T-helper 2 cell treated with Interferon-gamma antibody and Interleukin-4, amounts not matched to agents 5 μg/mL and 100 μg/mL, for 36 hours (primary cell): ENCODE results near the gene RAD51AP1.

ENCODE experiments used
- DNase-seq: peaks from one replicate; pipeline ENCODE4 v3.0.0; 2021; ENCODE audit warnings: low spot score
- H3K27ac Mint-ChIP-seq: one replicate; pipeline ENCODE4 v1.8.0; 2021; ENCODE audit warnings: mild to moderate bottlenecking, mixed read lengths
- H3K27me3 Mint-ChIP-seq: one replicate; pipeline ENCODE4 v1.8.0; 2021; ENCODE audit warnings: low read depth, mixed read lengths
- H3K36me3 Mint-ChIP-seq: one replicate; pipeline ENCODE4 v1.8.0; 2021; ENCODE audit warnings: low read depth, mixed read lengths
- H3K4me1 Mint-ChIP-seq: one replicate; pipeline ENCODE4 v1.8.0; 2021; ENCODE audit warnings: low read depth, mixed read lengths
- H3K4me3 Mint-ChIP-seq: one replicate; pipeline ENCODE4 v1.8.0; 2022; ENCODE audit warnings: mild to moderate bottlenecking, moderate library complexity, mixed read lengths
- H3K9me3 Mint-ChIP-seq: one replicate; pipeline ENCODE4 v1.8.0; 2021; ENCODE audit warnings: mixed read lengths

Gene RAD51AP1

GRCh38 chr12:4530160-4530559 lies 8.5 kb upstream of the RAD51AP1 start:
- no peak for DNase-seq
- Mint-ChIP-seq H3K4me1 (peaks cover 3% of the 10 kb centered on the region), H3K4me3 (no peak overlapping the region), H3K9me3 (no peaks in the 10 kb centered on the region), H3K36me3 (peaks cover 12% of the 10 kb centered on the region), H3K27ac (no peak overlapping the region), H3K27me3 (no peaks in the 10 kb centered on the region)

DNA sequence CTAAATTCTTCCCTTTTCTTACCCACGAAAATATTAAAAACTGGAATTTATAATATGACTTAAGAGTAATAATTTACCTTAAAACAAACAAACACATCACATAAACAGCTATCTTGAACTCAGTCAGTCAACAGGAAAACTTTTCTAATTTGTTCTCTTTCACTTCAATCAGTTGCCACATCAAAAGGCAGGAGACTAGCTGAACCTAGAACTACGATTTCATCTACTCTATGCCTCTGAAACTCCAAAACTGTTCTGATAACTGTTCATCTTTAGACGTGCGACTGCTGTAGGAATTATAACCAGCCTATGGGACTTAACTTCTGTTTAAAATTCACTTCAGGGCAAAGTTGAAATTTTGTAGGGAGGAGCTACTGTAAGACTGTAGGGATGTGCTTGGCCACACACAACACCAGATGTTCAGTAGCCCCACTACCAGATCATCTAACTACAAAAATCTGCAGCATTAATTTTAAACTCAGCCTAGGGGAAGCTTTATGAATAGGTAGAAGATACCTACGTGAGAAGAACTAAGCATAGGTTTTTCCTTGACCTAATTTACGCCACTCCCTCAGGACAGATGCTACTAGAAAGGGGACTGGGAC lies 7.6 kb upstream of the RAD51AP1 start:
- Mint-ChIP-seq H3K4me3 (no peak overlapping the region), H3K27me3 (no peaks in the 10 kb centered on the region), H3K4me1 (peaks cover 3% of the 10 kb centered on the region), H3K9me3 (no peaks in the 10 kb centered on the region), H3K27ac (peak overlapping the region; percentile 68), H3K36me3 (peaks cover 12% of the 10 kb centered on the region)
- DNase-seq = no peak

DNA sequence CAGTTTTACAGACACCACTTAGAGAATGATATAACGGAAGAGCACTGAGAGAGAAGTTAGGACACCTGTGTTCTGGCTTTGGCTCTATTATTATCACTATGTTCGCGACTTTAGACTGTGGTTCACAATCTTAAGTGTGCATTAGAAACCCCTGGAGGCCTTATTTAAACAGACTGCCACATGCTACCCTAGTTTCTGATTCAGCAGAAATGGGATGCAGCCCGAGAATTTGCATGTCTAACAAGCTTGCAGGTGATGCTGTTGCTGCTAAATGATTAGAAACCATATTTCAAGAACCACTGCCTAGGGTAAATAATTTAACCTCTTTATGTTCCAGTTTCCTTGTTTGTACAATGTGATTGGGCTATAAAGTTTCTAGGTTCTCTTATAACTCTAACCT lies 3.6 kb upstream of the RAD51AP1 start:
- Mint-ChIP-seq H3K27ac (no peak overlapping the region), H3K4me1 (peaks cover 22% of the 10 kb centered on the region), H3K9me3 (no peaks in the 10 kb centered on the region), H3K36me3 (peaks cover 7% of the 10 kb centered on the region), H3K4me3 (no peak overlapping the region), H3K27me3 (no peaks in the 10 kb centered on the region)
- DNase-seq = no peak

GRCh38 chr12:4535871-4536270 lies 2.8 kb upstream of the RAD51AP1 start:
- H3K27ac Mint-ChIP-seq = no peak overlapping the region
- no peak overlapping the region for H3K4me3 Mint-ChIP-seq
- no peaks in the 10 kb centered on the region for H3K9me3 Mint-ChIP-seq
- no peaks in the 10 kb centered on the region for H3K27me3 Mint-ChIP-seq
- DNase-seq = no peak
- peaks cover 22% of the 10 kb centered on the region for H3K4me1 Mint-ChIP-seq
- peaks cover 5% of the 10 kb centered on the region for H3K36me3 Mint-ChIP-seq

- H3K36me3 Mint-ChIP-seq = peaks cover 14% of the 10 kb centered on the region
- H3K4me3 Mint-ChIP-seq = peak overlapping the region; percentile 96
- H3K4me1 Mint-ChIP-seq = peaks cover 33% of the 10 kb centered on the region
- no peaks in the 10 kb centered on the region for H3K9me3 Mint-ChIP-seq
- no peaks in the 10 kb centered on the region for H3K27me3 Mint-ChIP-seq
- DNase-seq = no peak
- H3K27ac Mint-ChIP-seq = peak overlapping the region; percentile 95
These were observed 629 bp downstream of the RAD51AP1 start for GRCh38 chr12:4539167-4539870.

- peak overlapping the region; percentile 96 for H3K4me3 Mint-ChIP-seq
- no peaks in the 10 kb centered on the region for H3K9me3 Mint-ChIP-seq
- H3K36me3 Mint-ChIP-seq = peaks cover 19% of the 10 kb centered on the region
- peak overlapping the region; percentile 95 for H3K27ac Mint-ChIP-seq
- no peaks in the 10 kb centered on the region for H3K27me3 Mint-ChIP-seq
- no peak for DNase-seq
- peaks cover 34% of the 10 kb centered on the region for H3K4me1 Mint-ChIP-seq
These were observed 1.5 kb downstream of the RAD51AP1 start for GRCh38 chr12:4540170-4540569.

DNA sequence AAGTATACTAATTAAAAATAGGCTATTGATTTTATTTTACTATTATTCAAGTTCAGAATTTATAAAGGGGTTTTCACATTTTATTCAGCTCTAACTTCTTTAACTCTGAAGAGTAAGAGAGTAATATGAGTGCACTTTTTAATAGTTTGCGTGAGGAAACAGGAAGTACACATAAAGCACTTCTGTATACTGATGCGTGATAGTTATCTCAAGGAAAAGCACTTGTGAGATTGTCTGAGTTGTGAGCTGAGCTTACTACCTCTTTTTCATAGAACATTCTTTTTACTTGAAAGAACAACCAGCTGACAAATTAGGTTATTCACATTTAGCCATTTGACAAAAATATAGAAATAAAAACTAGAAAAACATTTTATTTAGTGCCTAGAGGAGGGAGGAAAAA lies 1.9 kb downstream of the RAD51AP1 start:
- H3K4me1 Mint-ChIP-seq = peaks cover 35% of the 10 kb centered on the region
- no peaks in the 10 kb centered on the region for H3K9me3 Mint-ChIP-seq
- peak overlapping the region; percentile 49 for H3K27ac Mint-ChIP-seq
- DNase-seq = no peak
- H3K27me3 Mint-ChIP-seq = no peaks in the 10 kb centered on the region
- H3K36me3 Mint-ChIP-seq = peaks cover 21% of the 10 kb centered on the region
- no peak overlapping the region for H3K4me3 Mint-ChIP-seq

DNA sequence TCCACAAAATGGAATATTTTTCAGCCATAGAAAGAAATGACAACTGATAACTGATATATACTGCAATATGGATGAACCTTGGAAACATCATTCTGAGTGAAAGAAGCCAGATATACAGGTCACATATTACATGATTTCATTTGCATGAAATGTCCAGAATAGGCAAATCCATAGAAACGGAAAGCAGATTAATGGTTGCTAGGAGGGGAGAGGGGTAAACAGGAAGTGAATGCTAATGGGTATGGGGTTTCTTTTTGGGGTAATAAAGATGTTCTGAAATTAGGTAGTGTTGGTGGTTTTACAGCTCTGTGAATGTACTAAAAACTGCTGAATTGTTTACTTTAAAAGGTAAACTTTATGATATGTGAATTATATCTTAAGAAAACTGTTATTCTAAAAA lies 6.5 kb downstream of the RAD51AP1 start:
- no peak overlapping the region for H3K27ac Mint-ChIP-seq
- no peak overlapping the region for H3K4me3 Mint-ChIP-seq
- H3K36me3 Mint-ChIP-seq = peaks cover 36% of the 10 kb centered on the region
- H3K4me1 Mint-ChIP-seq = peaks cover 15% of the 10 kb centered on the region
- no peaks in the 10 kb centered on the region for H3K27me3 Mint-ChIP-seq
- DNase-seq = no peak
- no peaks in the 10 kb centered on the region for H3K9me3 Mint-ChIP-seq

DNA sequence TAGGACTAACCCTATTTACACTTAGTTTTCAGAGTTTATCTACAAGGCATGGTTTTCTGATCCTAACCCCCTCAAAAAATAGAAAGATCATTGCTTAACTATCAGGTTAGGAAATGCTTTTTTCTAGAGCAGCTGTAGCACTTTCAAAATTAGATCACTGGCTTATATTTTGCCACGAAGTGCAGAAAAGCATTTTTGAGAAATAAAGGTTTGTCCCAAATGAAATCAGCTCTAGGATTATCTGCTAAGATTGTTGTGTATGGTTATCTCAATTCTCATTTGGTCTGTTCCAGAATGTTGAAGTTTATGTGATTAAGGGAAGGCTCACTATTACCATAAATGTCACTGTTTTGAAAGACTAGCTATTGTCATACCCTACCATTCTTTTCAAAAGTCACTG lies 13.5 kb downstream of the RAD51AP1 start:
- Mint-ChIP-seq H3K36me3 (peaks cover 33% of the 10 kb centered on the region), H3K27ac (no peak overlapping the region), H3K4me3 (no peak overlapping the region), H3K9me3 (no peaks in the 10 kb centered on the region), H3K27me3 (no peaks in the 10 kb centered on the region), H3K4me1 (no peaks in the 10 kb centered on the region)
- no peak for DNase-seq

GRCh38 chr12:4553943-4554342 lies 15.3 kb downstream of the RAD51AP1 start:
- peaks cover 32% of the 10 kb centered on the region for H3K36me3 Mint-ChIP-seq
- H3K27ac Mint-ChIP-seq = no peak overlapping the region
- H3K27me3 Mint-ChIP-seq = no peaks in the 10 kb centered on the region
- H3K4me3 Mint-ChIP-seq = no peak overlapping the region
- no peaks in the 10 kb centered on the region for H3K9me3 Mint-ChIP-seq
- DNase-seq = no peak
- H3K4me1 Mint-ChIP-seq = no peaks in the 10 kb centered on the region

- H3K4me3 Mint-ChIP-seq = no peak overlapping the region
- no peaks in the 10 kb centered on the region for H3K4me1 Mint-ChIP-seq
- H3K27ac Mint-ChIP-seq = no peak overlapping the region
- H3K27me3 Mint-ChIP-seq = no peaks in the 10 kb centered on the region
- DNase-seq = no peak
- H3K9me3 Mint-ChIP-seq = no peaks in the 10 kb centered on the region
- H3K36me3 Mint-ChIP-seq = peaks cover 25% of the 10 kb centered on the region
These were observed 17.1 kb downstream of the RAD51AP1 start for GRCh38 chr12:4555804-4556203.

- DNase-seq = no peak
- Mint-ChIP-seq H3K4me3 (no peak overlapping the region), H3K4me1 (peaks cover 2% of the 10 kb centered on the region), H3K27ac (no peak overlapping the region), H3K9me3 (no peaks in the 10 kb centered on the region), H3K27me3 (no peaks in the 10 kb centered on the region), H3K36me3 (peaks cover 25% of the 10 kb centered on the region)
These were observed 18.2 kb downstream of the RAD51AP1 start for GRCh38 chr12:4556735-4557530.

DNA sequence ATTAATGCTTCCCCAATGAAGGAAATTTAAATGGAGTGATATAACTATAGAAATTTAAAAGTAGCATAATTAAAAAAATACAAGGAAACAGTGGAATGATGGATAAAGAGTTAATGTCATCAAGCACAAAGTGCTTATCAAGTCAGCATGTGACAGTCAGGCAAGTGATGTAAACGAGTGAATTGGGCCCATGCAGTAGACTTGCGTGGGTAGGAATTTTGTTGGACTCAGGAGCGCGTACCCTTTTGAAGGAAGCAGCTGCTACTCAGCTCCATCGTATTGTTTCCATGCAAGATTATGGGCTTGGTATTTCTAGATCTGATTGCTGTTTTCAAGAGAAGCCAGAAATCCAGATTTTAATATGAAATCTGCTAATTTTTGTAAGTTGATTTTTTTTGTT lies 18.9 kb downstream of the RAD51AP1 start:
- Mint-ChIP-seq H3K36me3 (peaks cover 25% of the 10 kb centered on the region), H3K4me1 (peaks cover 4% of the 10 kb centered on the region)

DNA sequence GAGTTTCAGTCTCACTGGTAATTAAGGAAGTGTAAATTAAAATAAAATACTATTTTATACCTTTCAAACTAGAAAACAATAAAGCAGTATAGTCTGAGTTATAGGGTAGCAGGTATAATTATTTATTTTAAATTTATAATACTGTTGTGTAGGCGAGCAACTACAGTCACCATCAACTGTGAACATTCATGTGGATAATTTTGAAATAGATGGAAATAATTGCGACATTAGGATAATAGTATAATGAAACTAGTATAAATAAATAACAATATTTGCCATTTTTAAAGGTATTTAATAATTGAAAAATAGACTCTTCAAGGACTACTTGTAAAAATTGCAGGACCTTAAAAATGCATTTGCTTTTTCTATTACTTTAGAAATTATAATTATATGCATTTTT lies 19.5 kb downstream of the RAD51AP1 start:
- H3K27ac Mint-ChIP-seq = no peak overlapping the region
- no peaks in the 10 kb centered on the region for H3K9me3 Mint-ChIP-seq
- H3K4me3 Mint-ChIP-seq = no peak overlapping the region
- DNase-seq = no peak
- peaks cover 2% of the 10 kb centered on the region for H3K27me3 Mint-ChIP-seq
- H3K36me3 Mint-ChIP-seq = peaks cover 26% of the 10 kb centered on the region
- H3K4me1 Mint-ChIP-seq = peaks cover 6% of the 10 kb centered on the region

More for the DNA sequence above, 18.9 kb downstream of the RAD51AP1 start:
- Mint-ChIP-seq H3K27ac (no peak overlapping the region), H3K9me3 (no peaks in the 10 kb centered on the region), H3K4me3 (no peak overlapping the region), H3K27me3 (no peaks in the 10 kb centered on the region)
- DNase-seq = no peak
